Measurements from ENCODE around the gene OR6P1.

The OR6P1 gene

GRCh38 chr1:158516966-158517365 is 53.4 kb downstream of the OR6P1 start:
- DNase-seq (ENCODE audit: low spot score) = no peak
